ENCODE results near the gene COL12A1. TPM values are rescaled to one million over a fixed set of nuclear protein-coding genes. Genes with fewer than 3 reads are reported as not detected.

COL12A1 gene
- total RNA-seq, 1 donor from 2014 or later, result 1.3 TPM

DNA sequence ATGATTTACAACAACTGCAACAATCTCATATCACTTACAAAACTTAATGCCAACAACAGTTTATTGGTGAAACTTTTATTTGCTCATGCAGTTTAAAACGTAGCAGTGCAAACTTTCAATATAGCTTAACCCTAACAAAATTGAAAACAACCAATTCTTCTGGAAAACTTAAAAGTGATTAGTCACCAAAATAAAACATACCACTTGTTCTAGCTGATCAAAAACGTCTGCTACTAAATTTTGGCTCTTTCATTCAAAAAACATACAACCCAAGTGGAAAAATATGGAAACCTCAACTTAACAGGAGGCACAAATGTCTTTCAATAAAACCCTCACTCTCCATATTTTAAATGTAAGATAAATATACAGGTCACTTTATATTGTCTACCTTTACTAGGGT is 39.6 kb downstream of the COL12A1 start:
- Histone ChIP-seq H3K36me3 (no peaks in the 10 kb centered on the region), H3K27me3 (no peaks in the 10 kb centered on the region), H3K9me3 (ENCODE audit: low read depth) (no peaks in the 10 kb centered on the region), H4K20me1 (ENCODE audit: low read depth) (no peaks in the 10 kb centered on the region), H3K9ac (no peak overlapping the region), H3K4me1 (no peaks in the 10 kb centered on the region), H3K4me2 (no peak overlapping the region), H2AFZ (replicated peaks) (no peak overlapping the region), H3F3A (ENCODE audit: low read depth) (no peaks in the 10 kb centered on the region), H3K27ac (no peak overlapping the region), H3K79me2 (ENCODE audit: low read depth) (no peaks in the 10 kb centered on the region), H3K4me3 (no peak overlapping the region)
- Mint-ChIP-seq H3K4me1 (peaks cover 10% of the 10 kb centered on the region), H3K27ac (no peak overlapping the region), H3K4me3 (no peak overlapping the region), H3K36me3 (no peaks in the 10 kb centered on the region), H3K9me3 (no peaks in the 10 kb centered on the region), H3K27me3 (ENCODE audit: insufficient read depth, low read depth) (peaks cover 2% of the 10 kb centered on the region)
- TF ChIP-seq EZH2 (IDR thresholded peaks at IDR 0.05) (no peak), EZH2phosphoT487 (IDR thresholded peaks at IDR 0.05) (no peak)
- TF ChIP-seq, protein P1, sequence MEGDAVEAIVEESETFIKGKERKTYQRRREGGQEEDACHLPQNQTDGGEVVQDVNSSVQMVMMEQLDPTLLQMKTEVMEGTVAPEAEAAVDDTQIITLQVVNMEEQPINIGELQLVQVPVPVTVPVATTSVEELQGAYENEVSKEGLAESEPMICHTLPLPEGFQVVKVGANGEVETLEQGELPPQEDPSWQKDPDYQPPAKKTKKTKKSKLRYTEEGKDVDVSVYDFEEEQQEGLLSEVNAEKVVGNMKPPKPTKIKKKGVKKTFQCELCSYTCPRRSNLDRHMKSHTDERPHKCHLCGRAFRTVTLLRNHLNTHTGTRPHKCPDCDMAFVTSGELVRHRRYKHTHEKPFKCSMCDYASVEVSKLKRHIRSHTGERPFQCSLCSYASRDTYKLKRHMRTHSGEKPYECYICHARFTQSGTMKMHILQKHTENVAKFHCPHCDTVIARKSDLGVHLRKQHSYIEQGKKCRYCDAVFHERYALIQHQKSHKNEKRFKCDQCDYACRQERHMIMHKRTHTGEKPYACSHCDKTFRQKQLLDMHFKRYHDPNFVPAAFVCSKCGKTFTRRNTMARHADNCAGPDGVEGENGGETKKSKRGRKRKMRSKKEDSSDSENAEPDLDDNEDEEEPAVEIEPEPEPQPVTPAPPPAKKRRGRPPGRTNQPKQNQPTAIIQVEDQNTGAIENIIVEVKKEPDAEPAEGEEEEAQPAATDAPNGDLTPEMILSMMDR (IDR thresholded peaks at IDR 0.05), result no peak
- no peak for DNase-seq (ENCODE audit: low spot score)

DNA sequence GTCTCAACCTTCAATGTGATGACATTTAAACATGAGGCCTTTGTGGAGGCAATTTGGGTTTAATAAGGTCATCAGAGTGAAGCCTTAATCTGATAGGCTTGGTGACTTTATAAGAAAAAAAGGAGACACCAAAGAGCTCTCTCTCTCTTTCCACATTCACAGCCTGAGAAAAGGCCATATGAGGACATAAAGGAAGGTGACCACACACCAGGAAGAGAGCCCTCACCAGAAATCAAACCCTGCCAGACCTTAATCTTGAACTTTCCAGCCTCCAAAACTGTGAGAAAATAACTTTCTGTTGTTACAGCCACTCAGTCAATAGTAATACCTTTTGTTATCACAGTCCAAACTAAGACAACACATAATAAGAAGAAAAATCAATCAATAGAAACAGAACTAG is 47.7 kb downstream of the COL12A1 start:
- Histone ChIP-seq H3K9ac (no peak overlapping the region), H3K79me2 (ENCODE audit: low read depth) (no peaks in the 10 kb centered on the region), H3K4me3 (no peak overlapping the region), H3K9me3 (ENCODE audit: low read depth) (no peaks in the 10 kb centered on the region), H3K4me2 (no peak overlapping the region), H3K4me1 (no peaks in the 10 kb centered on the region), H4K20me1 (ENCODE audit: low read depth) (no peaks in the 10 kb centered on the region), H2AFZ (replicated peaks) (no peak overlapping the region), H3K27ac (no peak overlapping the region), H3K27me3 (no peaks in the 10 kb centered on the region), H3K36me3 (no peaks in the 10 kb centered on the region), H3F3A (ENCODE audit: low read depth) (no peaks in the 10 kb centered on the region)
- no peak overlapping the region for H3K4me3 Mint-ChIP-seq
- no peaks in the 10 kb centered on the region for H3K36me3 Mint-ChIP-seq
- no peak for DNase-seq (ENCODE audit: low spot score)
- no peak for TF ChIP-seq EZH2 (IDR thresholded peaks at IDR 0.05)
- no peak for TF ChIP-seq EZH2phosphoT487 (IDR thresholded peaks at IDR 0.05)
- TF ChIP-seq, protein P1 (IDR thresholded peaks at IDR 0.05), result no peak
- H3K27ac Mint-ChIP-seq, result no peak overlapping the region
- no peaks in the 10 kb centered on the region for H3K4me1 Mint-ChIP-seq
- H3K9me3 Mint-ChIP-seq, result no peaks in the 10 kb centered on the region
- H3K27me3 Mint-ChIP-seq (ENCODE audit: insufficient read depth, low read depth), result peaks cover under 1% of the 10 kb centered on the region

DNA sequence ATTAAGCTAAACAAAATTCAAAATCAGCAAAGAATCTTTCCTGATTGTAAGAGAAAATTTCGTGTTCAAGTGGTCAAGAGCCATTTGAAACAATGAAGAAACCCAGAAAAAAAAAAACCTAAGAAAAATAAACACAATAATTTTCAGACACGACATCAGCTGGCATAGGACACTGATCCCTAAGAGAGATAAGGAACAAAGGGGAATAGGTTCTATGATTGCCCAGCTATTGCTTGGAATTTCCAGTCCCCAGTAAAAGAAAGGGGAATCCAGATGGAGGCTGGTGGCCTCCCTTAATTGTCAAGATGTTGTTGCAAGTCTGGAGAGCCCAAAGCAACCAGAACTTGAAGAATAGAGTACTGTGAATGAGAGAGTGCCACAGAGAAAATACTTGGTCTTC is 48.5 kb downstream of the COL12A1 start:
- TF ChIP-seq, protein P1 (IDR thresholded peaks at IDR 0.05), result no peak
- TF ChIP-seq EZH2 (IDR thresholded peaks at IDR 0.05) (no peak), EZH2phosphoT487 (IDR thresholded peaks at IDR 0.05) (no peak)
- no peaks in the 10 kb centered on the region for H3K9me3 Mint-ChIP-seq

More for the DNA sequence above, 48.5 kb downstream of the COL12A1 start:
- Histone ChIP-seq H3K36me3 (no peaks in the 10 kb centered on the region), H3K4me2 (no peak overlapping the region), H3F3A (ENCODE audit: low read depth) (no peaks in the 10 kb centered on the region), H3K9me3 (ENCODE audit: low read depth) (no peaks in the 10 kb centered on the region), H3K79me2 (ENCODE audit: low read depth) (no peaks in the 10 kb centered on the region), H2AFZ (replicated peaks) (no peak overlapping the region), H4K20me1 (ENCODE audit: low read depth) (no peaks in the 10 kb centered on the region), H3K4me3 (no peak overlapping the region), H3K27me3 (no peaks in the 10 kb centered on the region), H3K9ac (no peak overlapping the region), H3K27ac (no peak overlapping the region), H3K4me1 (no peaks in the 10 kb centered on the region)
- Mint-ChIP-seq H3K27me3 (ENCODE audit: insufficient read depth, low read depth) (no peaks in the 10 kb centered on the region), H3K4me1 (no peaks in the 10 kb centered on the region), H3K36me3 (no peaks in the 10 kb centered on the region), H3K27ac (no peak overlapping the region), H3K4me3 (no peak overlapping the region)
- DNase-seq (ENCODE audit: low spot score), result no peak
